HG02571 (cell line): ENCODE results near the gene PTPRS.

ENCODE experiments used
- ATAC-seq: cut with Tn5 transposase; IDR thresholded peaks from one replicate; pipeline ENCODE4 v1.9.1; 2021; ENCODE audit warnings: mild to moderate bottlenecking, moderate library complexity; ENCODE audit not compliant: unreplicated experiment

The PTPRS gene

GRCh38 chr19:5355693-5356092, 15.1 kb upstream of the PTPRS start:
- no peak for ATAC-seq

DNA sequence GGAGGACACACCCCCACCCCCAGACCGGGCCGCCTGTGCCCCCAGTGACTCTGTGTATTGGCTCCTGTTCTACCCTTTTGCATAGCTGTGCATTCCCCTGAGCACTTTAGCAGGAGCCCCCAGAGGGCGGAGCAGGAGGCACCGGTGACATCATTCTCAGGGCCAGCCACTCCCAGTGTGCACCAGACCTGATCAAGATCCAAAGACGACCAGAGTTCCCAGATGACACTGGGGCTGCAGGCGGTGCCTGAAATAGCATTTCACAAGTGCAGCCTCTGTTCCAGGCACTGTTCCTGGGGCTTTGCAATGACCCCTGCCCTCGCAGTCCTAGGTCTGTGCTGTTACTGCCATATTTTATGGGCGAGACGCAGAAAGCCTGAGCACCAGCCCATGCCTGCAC, 14.5 kb upstream of the PTPRS start:
- no peak for ATAC-seq

- ATAC-seq = no peak
These were observed 13.8 kb upstream of the PTPRS start for GRCh38 chr19:5354403-5354802.

DNA sequence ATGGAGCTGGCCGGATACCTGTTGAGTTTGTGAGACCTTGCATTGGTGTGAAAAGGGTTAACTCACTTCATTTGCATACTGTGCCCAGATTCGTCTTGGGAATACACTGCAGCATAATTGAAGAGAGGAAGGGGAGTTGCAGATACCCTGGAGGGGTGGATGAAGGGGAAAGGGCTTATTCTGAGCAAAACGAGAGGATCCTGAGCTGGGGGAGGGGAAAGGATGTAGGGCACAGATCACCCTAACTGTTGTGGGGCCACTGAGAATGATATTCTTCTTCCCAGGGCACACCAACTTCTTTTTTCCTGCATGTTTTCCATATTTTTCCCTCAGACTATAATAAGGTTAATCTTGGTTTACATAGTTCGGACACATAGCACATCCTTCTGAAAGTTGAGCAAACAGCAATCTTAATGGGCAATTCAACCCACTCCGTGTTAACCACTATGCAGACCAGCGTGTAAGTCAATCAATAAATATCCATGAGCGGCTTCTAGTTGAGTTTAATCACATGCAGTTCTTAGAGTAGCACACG, 11.7 kb upstream of the PTPRS start:
- ATAC-seq = no peak

DNA sequence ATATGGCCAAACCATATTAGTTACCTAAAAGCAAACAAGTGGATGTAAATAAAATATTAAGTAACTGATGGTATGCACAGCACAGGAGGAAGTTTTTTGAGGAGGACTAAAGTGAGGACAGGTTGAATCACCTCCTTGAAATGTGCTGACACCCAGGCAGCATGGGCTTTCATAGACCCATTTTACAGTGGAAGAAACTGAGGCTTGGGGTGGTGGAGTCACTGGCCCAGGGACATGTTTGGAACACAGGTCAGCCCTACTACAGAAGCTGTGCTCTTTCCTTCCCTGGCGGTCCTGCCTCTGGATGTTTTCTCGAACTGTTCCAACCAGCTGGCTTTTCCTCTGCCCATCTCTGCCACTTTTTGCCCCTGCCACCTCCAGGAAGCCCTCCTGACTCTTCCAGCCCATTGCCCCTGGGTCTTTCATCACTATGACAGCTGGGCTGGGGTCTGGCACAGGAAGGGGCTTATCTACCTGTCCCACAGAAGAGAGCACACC, 11.2 kb upstream of the PTPRS start:
- no peak for ATAC-seq

- no peak for ATAC-seq
These were observed 8.4 kb upstream of the PTPRS start for GRCh38 chr19:5349041-5349440.

GRCh38 chr19:5345895-5346386, 5.3 kb upstream of the PTPRS start:
- no peak for ATAC-seq

DNA sequence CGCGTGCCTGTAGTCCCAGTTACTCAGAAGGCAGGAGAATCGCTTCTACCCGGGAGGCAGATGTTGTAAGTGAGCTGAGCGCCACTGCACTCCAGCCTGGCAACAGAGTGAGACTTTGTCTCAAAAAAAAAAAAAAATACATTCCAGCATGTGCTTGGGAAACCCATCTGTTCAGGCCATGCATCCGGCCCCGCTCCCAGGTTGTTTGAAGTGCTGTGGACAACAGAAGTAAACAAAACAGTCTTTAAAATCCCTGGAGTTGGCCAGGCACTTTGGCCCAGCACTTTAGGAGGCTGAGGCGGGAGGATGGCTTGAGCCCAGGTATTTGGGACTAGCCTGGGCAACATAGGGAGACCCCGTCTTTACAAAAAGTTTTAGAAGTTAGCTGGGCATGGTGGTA, 3.2 kb upstream of the PTPRS start:
- ATAC-seq = no peak

GRCh38 chr19:5342573-5343201, 2.1 kb upstream of the PTPRS start:
- ATAC-seq = no peak

DNA sequence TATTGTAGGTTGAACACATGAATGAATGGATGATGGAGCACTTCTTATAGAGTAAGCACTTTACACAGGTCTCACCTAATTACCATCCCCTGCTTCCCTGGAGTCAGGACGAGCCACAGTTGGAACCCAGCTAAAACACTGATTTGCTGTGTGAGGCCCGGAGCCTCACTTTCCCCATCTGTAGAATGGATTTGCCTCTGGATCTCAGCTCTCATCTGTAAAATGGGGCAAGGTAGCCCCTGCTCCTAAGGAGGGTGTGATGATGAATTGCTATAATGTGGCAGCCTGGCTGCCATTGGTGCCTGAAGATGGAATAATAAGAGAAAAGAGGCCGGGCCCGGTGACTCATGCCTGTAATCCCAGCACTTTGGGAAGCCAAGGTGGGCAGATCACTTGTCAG, 1.4 kb upstream of the PTPRS start:
- ATAC-seq = no peak

DNA sequence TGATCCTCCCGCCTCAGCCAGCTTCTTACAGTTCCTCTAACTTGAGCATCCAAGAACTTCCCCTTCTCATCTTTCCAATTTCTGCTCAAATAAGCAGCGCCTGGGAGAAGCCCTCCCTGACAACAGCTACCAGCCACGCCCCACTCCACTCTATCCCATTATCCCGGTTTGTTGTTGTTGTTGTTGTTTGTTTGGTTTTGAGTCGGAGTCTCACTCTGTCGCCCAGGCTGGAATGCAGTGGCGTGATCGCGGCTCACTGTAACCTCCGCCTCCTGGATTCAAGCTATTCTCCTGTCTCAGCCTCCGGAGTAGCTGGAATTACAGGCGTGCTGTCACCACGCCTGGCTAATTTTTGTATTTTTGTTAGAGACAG, 822 bp upstream of the PTPRS start:
- no peak for ATAC-seq

DNA sequence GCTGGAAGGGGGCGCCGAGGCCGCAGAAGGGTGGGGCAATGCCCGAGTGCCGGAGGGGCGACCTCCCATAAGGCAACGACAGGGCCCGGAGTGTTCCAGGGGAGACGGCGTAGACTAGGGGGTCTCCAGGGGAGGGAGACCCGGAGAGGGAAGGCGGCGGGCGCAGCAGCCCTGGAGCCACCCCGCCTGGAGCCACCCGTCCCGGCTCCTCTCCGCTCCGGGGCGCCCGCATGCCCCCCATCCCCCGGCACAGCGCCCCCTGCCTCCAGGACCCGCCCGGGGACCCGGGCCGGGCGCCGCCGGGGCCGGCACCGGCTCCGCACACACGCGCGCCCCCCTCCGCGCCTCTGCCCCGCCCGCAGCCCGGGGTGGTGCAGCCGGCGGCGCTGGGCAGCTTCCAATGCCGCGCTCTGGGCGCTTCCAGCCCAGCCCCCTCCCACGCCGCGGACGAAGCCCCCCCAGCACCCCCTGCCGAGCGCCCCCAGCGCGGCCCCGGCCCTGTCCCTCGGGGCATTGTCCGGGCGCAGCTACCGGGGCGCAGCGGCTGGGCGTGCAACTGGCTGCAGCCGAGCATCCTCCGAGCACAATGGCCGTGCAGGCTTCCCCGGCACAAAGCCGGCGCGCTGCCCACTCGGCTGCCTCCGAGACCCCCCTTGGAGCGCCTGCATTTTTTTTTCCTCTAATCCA, 519 bp downstream of the PTPRS start:
- ATAC-seq = no peak

GRCh38 chr19:5339198-5339949, 1.2 kb downstream of the PTPRS start:
- no peak for ATAC-seq

DNA sequence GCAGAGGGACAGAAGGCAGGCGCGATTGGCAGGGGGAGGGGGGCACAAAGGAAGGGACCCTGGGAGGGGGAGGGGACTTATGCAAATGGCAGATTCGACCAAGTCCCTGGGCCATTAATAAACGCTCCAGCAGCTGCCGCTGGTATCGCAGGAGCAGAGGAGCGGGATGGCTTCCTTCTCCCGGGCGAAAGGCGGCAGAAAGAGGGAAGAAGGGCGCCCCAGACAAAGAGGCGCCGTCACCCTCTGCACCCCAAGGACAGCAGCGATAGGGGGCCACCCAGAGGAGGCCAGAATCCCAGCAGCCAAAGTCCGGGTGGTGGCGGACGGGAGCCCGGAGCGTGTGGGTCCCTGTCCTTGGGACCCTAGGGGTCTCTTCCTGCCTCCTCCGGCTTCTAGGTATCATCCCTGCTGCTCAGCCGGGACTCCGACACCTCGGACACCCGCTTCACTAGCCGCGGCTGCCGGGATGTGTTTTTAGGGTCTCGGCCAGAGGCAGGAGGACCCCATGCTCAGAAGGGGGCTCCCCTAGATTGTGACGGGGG, 1.9 kb downstream of the PTPRS start:
- ATAC-seq = no peak

DNA sequence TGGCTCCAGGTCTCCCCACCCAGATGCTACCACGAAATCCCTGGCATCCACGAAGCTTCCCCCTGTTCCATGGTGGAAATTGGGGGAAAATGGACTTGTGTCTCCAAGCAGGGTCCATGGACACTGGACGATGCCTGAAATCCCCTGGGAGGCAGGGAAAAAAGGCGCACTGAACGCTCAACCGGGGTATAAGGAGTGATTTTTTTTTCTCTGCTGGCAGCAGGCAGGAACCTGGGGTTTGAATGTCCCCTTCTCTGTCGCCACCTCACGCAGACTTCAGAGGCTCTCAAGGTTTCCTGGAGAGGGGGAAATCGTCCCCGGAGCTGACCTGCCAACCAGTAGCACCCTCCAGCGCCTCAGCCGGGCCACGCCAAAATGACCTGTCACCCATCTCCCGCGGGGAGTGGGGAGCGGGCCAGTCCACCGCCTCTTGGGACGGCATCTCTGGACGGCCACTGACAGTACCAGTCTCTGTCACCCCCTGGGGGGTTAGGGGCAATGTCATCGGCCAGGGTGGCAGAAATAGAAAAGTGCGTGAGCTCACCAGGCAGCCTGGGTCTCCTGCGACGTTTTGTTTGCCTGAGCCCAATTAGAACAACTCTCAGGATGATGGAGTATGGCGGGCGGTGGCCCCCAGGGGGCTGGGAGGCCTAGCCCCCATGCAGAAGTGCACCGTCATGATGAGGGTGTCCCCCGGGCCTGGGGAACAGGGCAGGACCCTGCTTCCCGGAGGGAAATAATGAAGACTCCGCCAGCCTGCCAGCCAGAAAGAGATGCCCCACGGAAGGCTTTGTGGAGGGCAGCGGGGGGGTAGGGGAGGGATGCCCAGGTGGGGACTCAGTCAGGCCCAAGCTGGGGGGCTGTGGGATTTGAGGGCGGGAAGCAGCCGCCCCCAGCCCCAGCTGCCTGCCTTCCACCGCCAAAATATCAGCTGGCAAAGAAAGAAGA, 2.6 kb downstream of the PTPRS start:
- ATAC-seq = no peak

DNA sequence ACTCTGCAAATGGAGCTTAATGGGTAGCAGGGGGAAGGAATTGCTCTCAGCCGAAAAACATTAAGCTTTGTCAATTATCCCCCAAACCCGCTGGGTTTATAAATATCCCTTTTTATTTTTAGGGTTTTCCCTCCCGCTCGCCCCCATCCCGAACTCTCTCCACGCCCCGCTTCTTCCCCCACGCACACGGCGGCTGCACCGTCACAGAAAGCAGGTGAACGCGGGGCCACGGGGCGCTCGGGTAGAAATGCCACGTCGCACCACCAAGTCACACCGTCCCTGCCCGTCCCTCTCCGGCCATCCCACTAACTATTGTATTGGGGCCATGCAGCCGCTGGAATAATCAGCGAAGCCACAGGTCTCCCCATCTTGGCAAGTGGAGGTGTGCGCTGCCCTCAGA, 3.5 kb downstream of the PTPRS start:
- no peak for ATAC-seq

DNA sequence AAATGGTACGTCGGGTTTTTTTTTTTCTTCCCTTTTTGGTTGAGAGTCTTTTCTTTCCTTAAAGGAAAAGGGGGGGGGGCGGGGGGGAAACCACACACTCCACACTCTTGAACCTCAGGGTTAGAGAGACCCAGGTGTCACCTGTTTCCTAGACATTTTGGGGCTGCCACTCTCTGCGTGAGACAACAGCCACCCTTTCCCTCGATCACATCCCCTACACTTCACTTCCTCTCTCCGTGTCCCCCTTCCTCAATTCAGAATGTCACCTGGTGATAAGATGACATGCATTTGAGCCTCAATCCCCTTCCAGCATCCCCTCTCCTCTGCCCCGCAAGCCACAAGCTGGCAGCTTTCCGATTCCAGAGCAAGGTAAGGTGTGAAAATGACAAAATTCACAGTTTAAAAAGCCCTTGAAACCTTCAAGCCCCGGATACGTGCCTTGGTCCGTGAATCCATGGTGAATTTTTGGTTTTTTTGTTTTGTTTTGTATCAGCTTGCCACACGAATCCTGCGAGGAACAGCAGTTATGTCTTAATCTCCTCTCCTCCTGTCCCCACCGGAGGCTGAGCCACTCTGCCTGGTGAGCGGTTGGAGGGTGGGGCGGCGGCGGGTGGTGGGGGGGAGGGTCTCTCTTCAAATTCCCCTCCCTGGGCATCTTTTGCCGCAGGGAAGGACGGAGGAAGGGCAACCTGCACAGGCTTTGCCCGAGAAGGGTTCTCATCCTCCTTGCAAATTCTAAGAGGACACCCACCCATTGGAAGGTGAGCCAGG, 4.2 kb downstream of the PTPRS start:
- ATAC-seq = no peak

DNA sequence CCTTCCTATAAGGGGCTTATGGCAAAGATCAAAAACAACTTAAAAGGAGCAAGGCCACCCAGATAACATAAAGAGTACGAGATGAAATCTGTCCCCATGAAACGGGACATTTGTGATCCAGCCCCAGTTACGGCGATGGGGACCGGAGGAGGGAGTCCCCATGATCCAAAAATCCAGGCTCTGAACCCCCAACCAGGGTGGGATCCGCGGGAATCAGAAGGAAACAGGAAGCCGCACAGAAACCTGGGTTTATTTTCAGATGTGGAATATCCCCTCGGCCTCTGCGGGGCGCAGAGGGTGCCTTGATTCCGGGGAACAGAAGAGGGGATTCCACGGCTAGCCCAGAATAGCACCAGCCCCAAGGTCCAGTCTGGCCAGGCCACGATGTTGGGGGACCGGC, 5.0 kb downstream of the PTPRS start:
- ATAC-seq = no peak

GRCh38 chr19:5334824-5335500, 5.7 kb downstream of the PTPRS start:
- ATAC-seq = no peak
